HFFc6 (cell line): ENCODE data around the gene LRRC14B. TPM values are rescaled to one million over a fixed set of nuclear protein-coding genes. Genes with fewer than 3 reads are reported as not detected.
"Not testable (repeated sequence)": the region's sequence is repeated elsewhere in the genome, so short reads cannot be mapped to it uniquely, and the experiment has no call there.

ENCODE experiments used
- DNase-seq: peaks from one replicate; pipeline ENCODE4 v3.0.0-alpha.2; 2018
- H3K27ac Mint-ChIP-seq: 2 replicates; pipeline ENCODE4 v1.8.0; 2020; ENCODE audit warnings: mild to moderate bottlenecking, mixed read lengths
- H3K27me3 Mint-ChIP-seq: 2 replicates; pipeline ENCODE4 v1.8.0; 2021; ENCODE audit warnings: mild to moderate bottlenecking, moderate library complexity, mixed read lengths; ENCODE audit not compliant: insufficient read depth
- H3K36me3 Mint-ChIP-seq: 2 replicates; pipeline ENCODE4 v1.8.0; 2021; ENCODE audit warnings: low read depth, mixed read lengths
- H3K4me1 Mint-ChIP-seq: 2 replicates; pipeline ENCODE4 v1.8.0; 2020; ENCODE audit warnings: low read depth, mixed read lengths
- H3K4me3 Mint-ChIP-seq: 2 replicates; pipeline ENCODE4 v1.8.0; 2020; ENCODE audit warnings: mild to moderate bottlenecking, moderate library complexity, mixed read lengths
- H3K9me3 Mint-ChIP-seq: 2 replicates; pipeline ENCODE4 v1.8.0; 2020; ENCODE audit warnings: mild to moderate bottlenecking, mixed read lengths
- CTCF ChIP-seq: fragments of 200-600 bp; sonication (generic); IDR thresholded peaks from 2 replicates; pipeline ENCODE4 v1.5.0; 2021; ENCODE audit warnings: antibody characterized with exemption, mild to moderate bottlenecking
- total RNA-seq, 6 experiments: library from RNA; stranded (reverse); fragmentation: NEBNext Ultra II Directional; extraction: Animal tissue kit (Norgen Biotek cat#: 25700); gene quantifications; 2 replicates in 1 of 6; 3 replicates in 5 of 6; pipeline ENCODE4 v1.2.3, GENCODE V29; 2021

Gene LRRC14B
- total RNA-seq, 6 experiments from 2014 or later = not detected

DNA sequence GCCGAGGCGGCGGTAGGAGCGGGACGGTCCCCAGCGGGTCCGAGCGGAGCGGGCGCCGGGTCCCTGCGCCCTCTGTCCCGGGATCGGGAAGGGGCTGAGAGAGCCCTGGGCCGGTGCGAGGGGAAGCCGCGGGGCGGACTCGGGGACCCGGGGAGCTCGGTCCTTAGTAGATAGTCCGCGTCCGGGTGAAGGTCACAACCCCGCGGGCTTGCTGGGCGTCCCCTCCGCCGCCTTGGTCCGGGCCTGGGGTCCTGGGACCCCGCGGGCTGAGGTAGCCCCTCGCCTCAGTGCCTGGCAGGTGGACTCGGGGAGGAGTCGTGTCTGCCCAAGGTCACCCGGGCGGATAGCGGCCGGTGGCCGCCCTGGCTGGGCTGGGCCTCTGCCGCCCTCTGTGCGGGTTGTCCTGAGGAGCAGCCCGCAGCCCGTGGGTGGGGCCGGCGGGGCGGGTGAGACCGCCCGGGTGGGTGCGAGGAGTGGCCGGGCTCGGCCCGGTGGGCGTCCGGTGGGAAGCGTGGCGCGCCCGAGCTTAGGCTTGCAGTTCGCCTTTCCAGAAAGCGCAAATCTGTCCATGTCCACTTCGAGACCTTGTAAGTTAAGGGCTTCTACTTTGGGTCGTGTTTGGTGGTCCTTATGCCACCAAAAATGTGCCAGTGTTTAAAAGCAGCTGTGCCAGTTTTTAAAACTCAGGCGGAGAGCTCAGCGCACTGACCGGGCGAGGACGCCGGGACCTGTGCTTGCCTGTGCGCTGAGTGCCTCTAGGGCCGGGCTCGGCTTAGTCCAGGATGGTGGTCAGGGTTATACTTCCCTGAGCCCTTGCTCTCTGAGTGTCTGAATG, 27.4 kb downstream of the LRRC14B start:
- Mint-ChIP-seq H3K4me3 (peak overlapping the region; percentile 96), H3K9me3 (no peaks in the 10 kb centered on the region), H3K27me3 (peaks cover 2% of the 10 kb centered on the region; the same call in 1 of the 2 replicates), H3K27ac (peak overlapping the region; percentile 90), H3K36me3 (peaks cover 25% of the 10 kb centered on the region), H3K4me1 (peaks cover 61% of the 10 kb centered on the region)
- no peak for TF ChIP-seq CTCF
- DNase-seq = no peak

DNA sequence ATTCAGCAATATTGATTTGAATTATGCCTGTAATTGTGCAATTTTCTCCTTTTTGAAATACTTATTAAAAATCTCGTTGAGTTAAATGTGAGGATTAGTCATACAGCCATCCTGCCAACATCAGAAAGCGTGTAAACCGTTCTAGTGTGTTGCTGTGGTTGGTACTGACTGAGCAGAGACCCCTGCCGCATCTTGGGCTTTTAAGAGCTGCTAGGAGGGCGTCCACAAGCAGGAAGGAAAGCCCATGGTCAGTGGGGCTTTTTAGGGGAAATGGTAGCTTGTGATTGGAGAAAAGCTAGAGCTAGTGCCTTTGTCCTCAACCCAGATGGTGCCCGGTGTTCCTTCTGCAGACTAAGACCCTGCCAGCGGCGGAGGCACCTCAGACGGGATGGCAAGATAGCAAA, 28.2 kb downstream of the LRRC14B start:
- no peaks in the 10 kb centered on the region for H3K9me3 Mint-ChIP-seq

DNA sequence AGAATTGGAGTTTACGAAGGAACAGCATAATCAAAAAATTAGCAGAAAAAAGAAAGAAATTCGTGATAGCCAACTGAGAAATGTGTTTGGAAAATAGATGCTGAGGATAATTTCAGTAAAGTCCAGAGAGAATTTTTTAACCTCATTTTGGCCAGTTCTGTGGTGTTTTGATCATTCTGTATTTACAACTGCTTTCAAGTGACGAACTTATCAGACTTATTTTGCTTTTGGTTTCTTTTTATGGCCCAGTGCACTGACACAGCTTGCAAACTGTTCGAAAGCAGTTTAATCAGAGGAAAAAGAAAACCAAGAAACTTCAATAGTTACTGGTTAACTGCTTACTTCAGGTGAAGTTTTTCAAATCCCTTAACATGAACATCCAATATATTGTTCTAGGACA, 28.7 kb downstream of the LRRC14B start:
- no peak for TF ChIP-seq CTCF
- DNase-seq = no peak
- Mint-ChIP-seq H3K4me3 (peak overlapping the region; percentile 96), H3K9me3 (no peaks in the 10 kb centered on the region), H3K27me3 (no peaks in the 10 kb centered on the region), H3K27ac (peak overlapping the region; percentile 90), H3K36me3 (peaks cover 19% of the 10 kb centered on the region), H3K4me1 (peaks cover 58% of the 10 kb centered on the region)

More for the DNA sequence above, 28.2 kb downstream of the LRRC14B start:
- DNase-seq = no peak
- Mint-ChIP-seq H3K4me1 (peaks cover 61% of the 10 kb centered on the region), H3K36me3 (peaks cover 18% of the 10 kb centered on the region), H3K27me3 (peaks cover 2% of the 10 kb centered on the region; the same call in 1 of the 2 replicates), H3K27ac (peak overlapping the region; percentile 90), H3K4me3 (peak overlapping the region; percentile 96)
- TF ChIP-seq CTCF = no peak

- H3K4me3 Mint-ChIP-seq = peak overlapping the region; percentile 66
These were observed 31.8 kb downstream of the LRRC14B start for GRCh38 chr5:222951-223715.

GRCh38 chr5:223791-224190, 32.5 kb downstream of the LRRC14B start:
- Mint-ChIP-seq H3K27ac (no peak overlapping the region; the same call in 1 of the 2 replicates), H3K36me3 (peaks cover 31% of the 10 kb centered on the region), H3K4me1 (peaks cover 41% of the 10 kb centered on the region), H3K4me3 (no peak overlapping the region), H3K9me3 (no peaks in the 10 kb centered on the region), H3K27me3 (no peaks in the 10 kb centered on the region)
- TF ChIP-seq CTCF = no peak
- DNase-seq = no peak

More at GRCh38 chr5:222951-223715, 31.8 kb downstream of the LRRC14B start:
- DNase-seq = peak; percentile 16
- peaks cover 28% of the 10 kb centered on the region for H3K36me3 Mint-ChIP-seq
- peak overlapping the region; percentile 85 for H3K27ac Mint-ChIP-seq
- not testable (repeated sequence) for H3K9me3 Mint-ChIP-seq, H3K27me3 Mint-ChIP-seq
- H3K4me1 Mint-ChIP-seq = peaks cover 41% of the 10 kb centered on the region

DNA sequence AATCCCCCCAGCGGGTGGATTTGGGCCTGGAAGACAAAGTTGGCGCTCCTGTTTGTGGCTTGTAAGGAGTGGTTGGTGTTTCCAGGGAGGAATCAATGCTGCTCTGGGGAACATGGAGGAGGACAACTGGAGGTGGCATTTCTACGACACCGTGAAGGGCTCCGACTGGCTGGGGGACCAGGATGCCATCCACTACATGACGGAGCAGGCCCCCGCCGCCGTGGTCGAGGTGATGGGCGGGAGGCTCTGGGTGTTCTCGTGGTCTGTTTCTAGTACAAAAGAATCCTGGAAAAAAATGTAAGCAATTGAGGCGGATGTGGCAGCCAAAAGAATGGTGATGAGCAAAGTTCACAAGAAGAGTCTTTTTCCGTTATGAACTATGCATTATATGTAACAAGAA, 34.0 kb downstream of the LRRC14B start:
- Mint-ChIP-seq H3K4me3 (no peak overlapping the region), H3K36me3 (peaks cover 35% of the 10 kb centered on the region), H3K4me1 (peaks cover 30% of the 10 kb centered on the region), H3K27me3 (no peaks in the 10 kb centered on the region), H3K9me3 (no peaks in the 10 kb centered on the region), H3K27ac (no peak overlapping the region)
- TF ChIP-seq CTCF = no peak
- no peak for DNase-seq

DNA sequence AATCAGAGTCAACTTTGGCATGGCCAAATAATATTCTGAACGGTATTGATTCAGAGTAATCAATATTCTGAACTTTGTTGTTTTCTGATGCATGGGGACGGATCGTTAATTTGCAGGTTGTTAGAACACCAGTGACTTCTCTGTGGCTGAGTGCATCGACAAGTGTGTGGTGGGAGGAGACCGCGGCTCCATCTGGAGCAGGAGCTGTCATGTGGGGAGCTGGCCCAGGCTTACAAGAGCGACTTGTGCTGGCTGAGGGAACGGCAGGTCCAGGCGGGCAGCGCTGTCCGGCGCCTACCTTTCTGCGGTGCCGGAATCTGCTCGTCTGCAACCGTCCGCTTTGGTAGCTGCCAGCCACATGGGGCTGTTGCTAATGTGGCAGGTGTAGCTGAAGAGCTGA, 36.1 kb downstream of the LRRC14B start:
- DNase-seq, H3K9me3 Mint-ChIP-seq, H3K4me3 Mint-ChIP-seq, H3K27me3 Mint-ChIP-seq: not testable (repeated sequence)
- H3K4me1 Mint-ChIP-seq = peaks cover 13% of the 10 kb centered on the region
- peaks cover 47% of the 10 kb centered on the region for H3K36me3 Mint-ChIP-seq
- H3K27ac Mint-ChIP-seq = peak overlapping the region; percentile 42; the same call in 1 of the 2 replicates
